Calu3 (cell line): Measurements from ENCODE around the gene LBX2. TPM values are rescaled to one million over a fixed set of nuclear protein-coding genes. Genes with fewer than 3 reads are reported as not detected.

Source experiments
- BruUV-seq: library from RNA; stranded (reverse); fragments of 400-500 nt; replicated peaks from 2 replicates; lab custom pipeline; 2021; lab: Mats Ljungman, UMichigan
- CTCF ChIA-PET: fragments of 300-600 bp; sonication (Branson Sonifier 250); formaldehyde crosslinking; loops from one replicate; lab custom pipeline; 2022; ENCODE audit warnings: antibody characterized with exemption; lab: Charles Lee
- DNase-seq: peaks from one replicate; pipeline ENCODE4 v3.0.0; 2022
- H3K27ac Mint-ChIP-seq: one replicate; pipeline ENCODE4 v1.8.0; 2022; ENCODE audit warnings: mixed read lengths; ENCODE audit not compliant: unreplicated experiment
- H3K27me3 Mint-ChIP-seq: one replicate; pipeline ENCODE4 v1.8.0; 2022; ENCODE audit warnings: mixed read lengths; ENCODE audit not compliant: unreplicated experiment
- H3K36me3 Mint-ChIP-seq: one replicate; pipeline ENCODE4 v1.8.0; 2022; ENCODE audit warnings: mild to moderate bottlenecking, moderate library complexity, mixed read lengths; ENCODE audit not compliant: insufficient read depth, unreplicated experiment
- H3K4me1 Mint-ChIP-seq: one replicate; pipeline ENCODE4 v1.8.0; 2022; ENCODE audit warnings: mild to moderate bottlenecking, low read depth, mixed read lengths; ENCODE audit not compliant: unreplicated experiment
- H3K4me3 Mint-ChIP-seq: one replicate; pipeline ENCODE4 v1.8.0; 2022; ENCODE audit warnings: mild to moderate bottlenecking, low read depth, moderate library complexity, mixed read lengths; ENCODE audit not compliant: unreplicated experiment
- H3K9me3 Mint-ChIP-seq: one replicate; pipeline ENCODE4 v1.8.0; 2022; ENCODE audit warnings: low read depth, mixed read lengths; ENCODE audit not compliant: unreplicated experiment
- intact Hi-C: fragments of 100-400 bp; cut with micrococcal nuclease; formaldehyde crosslinking; loops from one replicate; pipeline ENCODE4 v1.10.0; 2022; ENCODE audit not compliant: unreplicated experiment
- total RNA-seq: library from RNA; stranded (reverse); gene quantifications from 2 replicates; pipeline ENCODE4 v1.2.3, GENCODE V29; 2022
- TF ChIP-seq, protein P1 (sequence below): fragments of 200-600 bp; IDR thresholded peaks from one replicate; pipeline ENCODE4 v1.8.0; 2022; ENCODE audit warnings: antibody characterized with exemption; ENCODE audit not compliant: unreplicated experiment

LBX2 gene
- total RNA-seq, 1 experiment from 2014 or later: 3.5 TPM

DNA sequence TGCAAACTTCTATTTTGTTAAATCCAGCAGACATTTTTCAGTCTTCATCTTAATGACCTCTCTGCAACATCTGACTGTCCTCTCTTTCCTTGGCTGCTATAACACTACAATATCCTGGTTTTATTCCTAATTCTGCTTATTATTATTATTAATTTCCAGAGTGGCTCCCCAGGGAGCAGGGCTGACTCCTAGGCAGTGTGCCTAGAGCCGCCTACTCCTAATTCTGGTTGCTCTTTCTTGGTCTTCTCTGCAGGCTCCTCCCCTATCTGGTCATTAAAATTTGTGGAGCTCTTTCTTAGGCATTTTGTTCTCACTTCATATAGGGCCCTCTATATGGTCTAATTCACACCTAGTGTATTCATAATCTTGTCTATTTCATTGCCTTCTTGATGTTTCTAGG, 43.6 kb upstream of the LBX2 start:
- BruUV-seq: no TSS peak
- H3K4me3 Mint-ChIP-seq: no peak overlapping the region
- H3K36me3 Mint-ChIP-seq: no peaks in the 10 kb centered on the region
- H3K27me3 Mint-ChIP-seq: peaks cover 15% of the 10 kb centered on the region
- DNase-seq: no peak
- intact Hi-C loops: no loop called here
- TF ChIP-seq, protein P1, sequence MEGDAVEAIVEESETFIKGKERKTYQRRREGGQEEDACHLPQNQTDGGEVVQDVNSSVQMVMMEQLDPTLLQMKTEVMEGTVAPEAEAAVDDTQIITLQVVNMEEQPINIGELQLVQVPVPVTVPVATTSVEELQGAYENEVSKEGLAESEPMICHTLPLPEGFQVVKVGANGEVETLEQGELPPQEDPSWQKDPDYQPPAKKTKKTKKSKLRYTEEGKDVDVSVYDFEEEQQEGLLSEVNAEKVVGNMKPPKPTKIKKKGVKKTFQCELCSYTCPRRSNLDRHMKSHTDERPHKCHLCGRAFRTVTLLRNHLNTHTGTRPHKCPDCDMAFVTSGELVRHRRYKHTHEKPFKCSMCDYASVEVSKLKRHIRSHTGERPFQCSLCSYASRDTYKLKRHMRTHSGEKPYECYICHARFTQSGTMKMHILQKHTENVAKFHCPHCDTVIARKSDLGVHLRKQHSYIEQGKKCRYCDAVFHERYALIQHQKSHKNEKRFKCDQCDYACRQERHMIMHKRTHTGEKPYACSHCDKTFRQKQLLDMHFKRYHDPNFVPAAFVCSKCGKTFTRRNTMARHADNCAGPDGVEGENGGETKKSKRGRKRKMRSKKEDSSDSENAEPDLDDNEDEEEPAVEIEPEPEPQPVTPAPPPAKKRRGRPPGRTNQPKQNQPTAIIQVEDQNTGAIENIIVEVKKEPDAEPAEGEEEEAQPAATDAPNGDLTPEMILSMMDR: no peak
- H3K9me3 Mint-ChIP-seq: no peaks in the 10 kb centered on the region
- no peaks in the 10 kb centered on the region for H3K4me1 Mint-ChIP-seq
- H3K27ac Mint-ChIP-seq: no peak overlapping the region
- CTCF ChIA-PET: no interaction called here

DNA sequence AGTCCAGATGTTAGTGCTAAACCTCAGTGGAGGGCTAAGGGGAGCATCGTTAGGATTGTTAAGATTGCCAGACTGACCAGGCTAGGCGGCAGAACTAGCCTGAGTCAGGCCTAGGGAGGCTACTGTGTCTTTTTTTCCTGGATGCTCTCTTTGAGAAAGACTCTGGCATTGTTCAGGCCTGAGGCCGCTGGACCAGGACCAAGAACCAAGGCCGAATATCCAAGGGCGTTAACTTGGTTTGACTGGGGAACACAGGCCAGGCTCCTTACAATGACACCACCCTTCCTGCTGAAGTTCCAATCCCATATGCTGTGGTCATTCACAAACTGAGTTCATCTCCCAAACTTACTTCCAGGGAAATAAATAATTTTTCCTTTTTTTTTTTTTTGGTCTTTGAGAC, 40.9 kb upstream of the LBX2 start:
- intact Hi-C loops: no loop called here
- peaks cover 40% of the 10 kb centered on the region for H3K27me3 Mint-ChIP-seq
- H3K4me1 Mint-ChIP-seq: no peaks in the 10 kb centered on the region
- no peak overlapping the region for H3K4me3 Mint-ChIP-seq
- CTCF ChIA-PET: no interaction called here
- H3K36me3 Mint-ChIP-seq: no peaks in the 10 kb centered on the region
- H3K27ac Mint-ChIP-seq: no peak overlapping the region
- no TSS peak for BruUV-seq
- no peak for DNase-seq
- H3K9me3 Mint-ChIP-seq: no peaks in the 10 kb centered on the region
- TF ChIP-seq, protein P1: no peak

DNA sequence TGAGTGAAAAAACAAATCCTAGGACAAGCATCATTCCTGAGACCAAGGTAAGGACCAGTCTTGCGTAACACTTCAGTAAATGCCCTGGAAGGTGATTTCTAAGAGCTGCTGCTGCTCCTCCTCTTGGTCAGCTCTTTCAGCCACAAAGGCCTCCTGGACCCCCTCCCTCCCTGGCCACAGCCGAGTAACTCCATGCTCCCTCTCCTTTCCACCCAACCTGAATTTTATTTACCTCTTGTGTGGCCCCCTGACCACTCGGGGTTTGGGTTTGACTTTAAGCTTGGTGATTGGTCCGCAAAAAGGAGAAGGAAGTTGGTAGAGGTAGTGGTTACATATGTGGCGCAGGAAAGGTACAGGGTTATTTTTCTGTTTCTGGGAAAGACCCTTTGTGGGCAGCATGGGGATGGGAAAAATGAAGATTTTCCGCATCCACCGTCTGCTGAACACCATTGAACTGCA, 39.5 kb upstream of the LBX2 start:
- DNase-seq: no peak
- H3K4me3 Mint-ChIP-seq: no peak overlapping the region
- intact Hi-C loops: loop anchor here (10.0 kb wide), 1 partner anchor 204 kb away; no protein-coding TSS in a partner anchor
- no TSS peak for BruUV-seq
- H3K9me3 Mint-ChIP-seq: no peaks in the 10 kb centered on the region
- CTCF ChIA-PET: no interaction called here
- peaks cover 1% of the 10 kb centered on the region for H3K36me3 Mint-ChIP-seq
- peaks cover 40% of the 10 kb centered on the region for H3K27me3 Mint-ChIP-seq
- TF ChIP-seq, protein P1: no peak
- H3K27ac Mint-ChIP-seq: no peak overlapping the region
- no peaks in the 10 kb centered on the region for H3K4me1 Mint-ChIP-seq

DNA sequence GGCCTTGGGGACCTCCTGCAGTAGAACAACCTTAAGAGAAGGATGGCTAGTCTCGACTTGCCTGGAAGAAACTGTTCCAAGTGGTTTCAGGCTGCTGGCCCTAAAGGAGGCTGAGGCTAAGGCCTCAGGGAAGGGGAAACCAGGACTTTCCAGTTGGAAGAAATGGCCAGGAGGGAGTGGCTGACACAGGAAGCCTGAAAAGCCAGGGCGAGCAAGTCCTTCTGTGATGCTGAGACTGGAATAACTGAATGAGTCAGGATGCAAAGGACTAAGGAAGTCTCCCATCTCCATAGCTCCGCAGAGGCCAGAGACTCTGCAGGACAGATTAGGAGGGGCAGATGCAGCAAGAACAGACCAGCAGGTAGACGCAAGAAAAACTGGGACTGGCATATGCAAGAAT, 37.7 kb upstream of the LBX2 start:
- H3K9me3 Mint-ChIP-seq: no peaks in the 10 kb centered on the region
- intact Hi-C loops: loop anchor here (10.0 kb wide), 1 partner anchor 202 kb away; no protein-coding TSS in a partner anchor
- H3K27ac Mint-ChIP-seq: no peak overlapping the region
- CTCF ChIA-PET: no interaction called here
- H3K27me3 Mint-ChIP-seq: peaks cover 40% of the 10 kb centered on the region
- no peak for DNase-seq
- peaks cover 5% of the 10 kb centered on the region for H3K36me3 Mint-ChIP-seq
- no TSS peak for BruUV-seq
- H3K4me1 Mint-ChIP-seq: peaks cover 4% of the 10 kb centered on the region
- H3K4me3 Mint-ChIP-seq: no peak overlapping the region
- TF ChIP-seq, protein P1: no peak
